DOHH2 (cell line): Measurements from ENCODE around the gene CROCC.

Source experiments
- H3F3A ChIP-seq: fragments of 200-600 bp; sonication (generic), shearing (Covaris generic); 2 replicates; pipeline ENCODE4 v1.6.0; 2016; ENCODE audit warnings: antibody characterized with exemption, mild to moderate bottlenecking; ENCODE audit not compliant: control insufficient read depth, insufficient read depth
- H3K27ac ChIP-seq: fragments of 200-600 bp; sonication (generic); 2 replicates; pipeline ENCODE4 v1.5.1; 2014; ENCODE audit warnings: low read depth, mild to moderate bottlenecking, low read length, moderate library complexity
- H3K27me3 ChIP-seq: fragments of 200-600 bp; sonication (generic); 2 replicates; pipeline ENCODE4 v1.6.1; 2014; ENCODE audit warnings: mild to moderate bottlenecking, low read length, mixed read lengths; ENCODE audit not compliant: control insufficient read depth
- H3K36me3 ChIP-seq: fragments of 200-600 bp; sonication (generic); 2 replicates; pipeline ENCODE4 v1.6.1; 2014; ENCODE audit warnings: mild to moderate bottlenecking, low read length, moderate library complexity, mixed read lengths; ENCODE audit not compliant: control insufficient read depth
- H3K4me1 ChIP-seq: fragments of 200-600 bp; sonication (generic); 2 replicates; pipeline ENCODE4 v1.6.1; 2014; ENCODE audit warnings: mild to moderate bottlenecking, low read length, mixed read lengths; ENCODE audit not compliant: control insufficient read depth
- H3K4me2 ChIP-seq: fragments of 200-600 bp; sonication (generic); 2 replicates; pipeline ENCODE4 v1.6.0; 2014; ENCODE audit warnings: mild to moderate bottlenecking, low read length, moderate library complexity
- H3K4me3 ChIP-seq: fragments of 200-600 bp; sonication (generic); 2 replicates; pipeline ENCODE4 v1.5.1; 2014; ENCODE audit warnings: mild to moderate bottlenecking, low read length, mixed read lengths
- H3K79me2 ChIP-seq: fragments of 200-600 bp; sonication (generic); 2 replicates; pipeline ENCODE4 v1.6.1; 2014; ENCODE audit warnings: mild to moderate bottlenecking, low read length, mixed read lengths; ENCODE audit not compliant: control insufficient read depth
- H3K9me2 ChIP-seq: fragments of 200-600 bp; sonication (generic); replicated peaks from 2 replicates; pipeline ENCODE4 v1.6.1; 2014; ENCODE audit warnings: mild to moderate bottlenecking, low read length, mixed read lengths; ENCODE audit not compliant: control insufficient read depth
- H3K9me3 ChIP-seq: fragments of 200-600 bp; sonication (generic); 2 replicates; pipeline ENCODE4 v1.6.1; 2014; ENCODE audit warnings: antibody characterized with exemption, low read length, mixed read lengths; ENCODE audit not compliant: control insufficient read depth, insufficient read depth
- H4K20me1 ChIP-seq: fragments of 200-600 bp; sonication (generic); 2 replicates; pipeline ENCODE4 v1.6.0; 2014; ENCODE audit warnings: low read depth, mild to moderate bottlenecking, antibody characterized with exemption, low read length, moderate library complexity; ENCODE audit not compliant: control insufficient read depth, insufficient read depth
- EZH2phosphoT487 ChIP-seq: fragments of 200-600 bp; sonication (generic); IDR thresholded peaks from 2 replicates; pipeline ENCODE4 v1.6.1; 2017; ENCODE audit warnings: borderline replicate concordance, mild to moderate bottlenecking, antibody characterized with exemption, low read length, moderate library complexity, mixed read lengths
- TF ChIP-seq, protein P1 (sequence below): fragments of 200-600 bp; sonication (generic); IDR thresholded peaks from one replicate; pipeline ENCODE4 v1.5.1; 2014; ENCODE audit warnings: antibody characterized with exemption, mild to moderate bottlenecking, low read depth, low read length; ENCODE audit not compliant: poor library complexity, severe bottlenecking

The CROCC gene

DNA sequence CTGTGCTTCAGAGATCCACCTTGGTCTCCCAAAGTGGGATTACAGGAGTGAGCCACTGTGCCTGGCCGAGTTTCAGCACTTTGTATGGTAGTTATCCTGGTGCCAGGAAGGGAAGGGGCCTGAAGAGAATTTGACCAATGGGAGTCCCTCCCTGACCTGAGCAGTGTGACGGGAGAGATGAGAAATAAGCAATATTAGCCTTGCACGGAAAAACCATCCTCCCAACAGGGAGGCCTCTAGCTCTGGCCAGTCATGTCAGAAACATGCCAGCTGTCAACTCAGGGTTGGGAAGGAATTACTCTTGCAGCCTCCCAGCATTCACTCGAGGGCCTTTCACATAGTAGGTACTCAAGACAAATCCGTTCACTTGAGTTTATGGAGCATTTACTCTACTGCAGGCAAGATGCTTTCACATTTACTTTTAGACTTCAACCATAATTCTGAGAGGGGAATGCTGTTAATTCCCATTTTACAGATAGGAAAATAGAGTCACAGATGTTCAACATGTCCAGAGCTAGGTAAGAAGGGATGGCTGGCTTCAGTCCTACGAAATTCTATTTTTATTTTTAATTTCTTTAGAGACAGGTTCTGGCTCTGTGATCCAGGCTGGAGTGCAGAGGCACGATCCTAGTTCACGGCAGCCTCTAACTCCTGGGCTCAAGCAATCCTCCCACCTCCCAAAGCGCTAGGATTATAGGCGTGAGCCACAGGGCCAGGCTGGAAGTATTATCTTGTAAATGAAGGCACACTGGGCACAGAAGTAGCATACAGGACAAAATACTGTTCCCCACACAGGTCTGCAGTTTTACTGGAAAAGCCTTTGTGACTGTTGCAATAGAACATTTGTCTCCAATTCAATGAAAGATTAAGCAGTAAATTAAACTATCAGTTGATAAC lies 93.2 kb downstream of the CROCC start:
- peaks cover 8% of the 10 kb centered on the region; the same call in 1 of the 2 replicates for H4K20me1 ChIP-seq
- H3K4me1 ChIP-seq: peaks cover 19% of the 10 kb centered on the region
- H3K9me3 ChIP-seq: no peaks in the 10 kb centered on the region
- peaks cover 16% of the 10 kb centered on the region for H3K36me3 ChIP-seq
- H3K27ac ChIP-seq: no peak overlapping the region
- no peaks in the 10 kb centered on the region for H3K79me2 ChIP-seq
- peaks cover 9% of the 10 kb centered on the region; the same call in 1 of the 2 replicates for H3F3A ChIP-seq
- H3K27me3 ChIP-seq: no peaks in the 10 kb centered on the region
- H3K4me2 ChIP-seq: no peak overlapping the region
- no peaks in the 10 kb centered on the region for H3K9me2 ChIP-seq
- TF ChIP-seq, protein P1, sequence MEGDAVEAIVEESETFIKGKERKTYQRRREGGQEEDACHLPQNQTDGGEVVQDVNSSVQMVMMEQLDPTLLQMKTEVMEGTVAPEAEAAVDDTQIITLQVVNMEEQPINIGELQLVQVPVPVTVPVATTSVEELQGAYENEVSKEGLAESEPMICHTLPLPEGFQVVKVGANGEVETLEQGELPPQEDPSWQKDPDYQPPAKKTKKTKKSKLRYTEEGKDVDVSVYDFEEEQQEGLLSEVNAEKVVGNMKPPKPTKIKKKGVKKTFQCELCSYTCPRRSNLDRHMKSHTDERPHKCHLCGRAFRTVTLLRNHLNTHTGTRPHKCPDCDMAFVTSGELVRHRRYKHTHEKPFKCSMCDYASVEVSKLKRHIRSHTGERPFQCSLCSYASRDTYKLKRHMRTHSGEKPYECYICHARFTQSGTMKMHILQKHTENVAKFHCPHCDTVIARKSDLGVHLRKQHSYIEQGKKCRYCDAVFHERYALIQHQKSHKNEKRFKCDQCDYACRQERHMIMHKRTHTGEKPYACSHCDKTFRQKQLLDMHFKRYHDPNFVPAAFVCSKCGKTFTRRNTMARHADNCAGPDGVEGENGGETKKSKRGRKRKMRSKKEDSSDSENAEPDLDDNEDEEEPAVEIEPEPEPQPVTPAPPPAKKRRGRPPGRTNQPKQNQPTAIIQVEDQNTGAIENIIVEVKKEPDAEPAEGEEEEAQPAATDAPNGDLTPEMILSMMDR: no peak
- TF ChIP-seq EZH2phosphoT487: no peak
- no peak overlapping the region for H3K4me3 ChIP-seq

DNA sequence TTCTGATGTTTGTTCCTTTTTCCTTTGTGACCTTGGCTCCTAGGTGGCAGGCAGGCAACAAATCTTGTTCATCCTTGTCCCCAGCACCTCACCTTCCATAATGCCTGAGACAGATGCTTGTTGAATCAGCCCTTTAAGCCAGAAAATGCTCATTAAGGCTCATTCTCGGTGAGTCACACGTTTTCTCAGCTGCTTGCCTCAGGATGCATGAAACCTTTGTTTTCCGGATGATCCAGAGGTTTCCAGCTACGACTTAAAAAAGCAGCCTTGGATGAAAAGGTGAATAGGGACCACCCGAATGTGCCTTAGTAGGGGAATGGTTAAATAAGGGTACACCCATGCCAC lies 94.6 kb downstream of the CROCC start:
- H3K36me3 ChIP-seq: peaks cover 30% of the 10 kb centered on the region
- H3F3A ChIP-seq: peaks cover 9% of the 10 kb centered on the region; the same call in 1 of the 2 replicates
- TF ChIP-seq EZH2phosphoT487: no peak
- TF ChIP-seq, protein P1: no peak
- H3K27ac ChIP-seq: no peak overlapping the region
- H3K4me2 ChIP-seq: no peak overlapping the region
- no peaks in the 10 kb centered on the region for H3K27me3 ChIP-seq
- no peaks in the 10 kb centered on the region for H3K9me2 ChIP-seq
- peaks cover 6% of the 10 kb centered on the region for H3K4me1 ChIP-seq
- H3K79me2 ChIP-seq: no peaks in the 10 kb centered on the region
- no peaks in the 10 kb centered on the region for H4K20me1 ChIP-seq
- H3K4me3 ChIP-seq: no peak overlapping the region
- H3K9me3 ChIP-seq: no peaks in the 10 kb centered on the region

DNA sequence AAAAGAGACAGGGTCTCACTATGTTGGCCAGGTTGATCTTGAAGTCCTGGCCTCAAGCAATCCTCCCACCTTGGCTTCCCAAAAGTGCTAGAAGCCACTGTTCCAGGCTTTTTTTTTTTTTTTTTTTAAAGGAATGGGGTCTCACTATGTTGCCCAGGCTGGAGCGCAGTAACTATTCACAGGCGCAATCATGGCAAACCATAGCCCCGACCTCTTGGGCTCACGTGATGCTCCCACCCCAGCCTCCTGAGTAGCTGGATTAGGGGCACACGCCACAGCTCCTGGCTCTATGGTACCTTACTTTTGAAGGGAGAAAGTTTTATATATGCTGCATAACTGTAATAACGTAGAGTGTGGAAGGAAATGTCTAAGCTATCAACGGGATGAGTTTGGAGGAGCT lies 95.7 kb downstream of the CROCC start:
- Histone ChIP-seq H3K36me3 (peaks cover 39% of the 10 kb centered on the region), H3K4me1 (no peaks in the 10 kb centered on the region; the same call in 1 of the 2 replicates), H4K20me1 (no peaks in the 10 kb centered on the region), H3K27me3 (no peaks in the 10 kb centered on the region), H3F3A (peaks cover 9% of the 10 kb centered on the region; the same call in 1 of the 2 replicates), H3K4me2 (no peak overlapping the region), H3K27ac (no peak overlapping the region), H3K4me3 (no peak overlapping the region), H3K9me3 (no peaks in the 10 kb centered on the region), H3K79me2 (no peaks in the 10 kb centered on the region), H3K9me2 (no peaks in the 10 kb centered on the region)
- no peak for TF ChIP-seq EZH2phosphoT487
- TF ChIP-seq, protein P1: no peak
